ENCODE measurements around the gene TBC1D4. TPM values are rescaled to one million over a fixed set of nuclear protein-coding genes. Genes with fewer than 3 reads are reported as not detected.

TBC1D4 gene
- total and polyA plus RNA-seq, 9 of the 15 experiments (the other 6 are each of a cell fraction or from before 2014, with no cell fraction given), result 2.8 to 12.3 (median 7.0) TPM

GRCh38 chr13:75390229-75390628 lies 91.7 kb downstream of the TBC1D4 start:
- Histone ChIP-seq H3K27ac (ENCODE audit: extremely low read depth, low read depth, low read length) (no peak overlapping the region), H3K79me2 (ENCODE audit: control insufficient read depth, insufficient read depth, low read length) (no peaks in the 10 kb centered on the region), H3K4me2 (ENCODE audit: insufficient read depth, low read length) (no peak overlapping the region), H4K20me1 (replicated peaks; ENCODE audit: control insufficient read depth, insufficient read depth, low read length) (no peaks in the 10 kb centered on the region), H2AFZ (ENCODE audit: low read depth, low read length) (no peak overlapping the region), H3K4me3 (no peak overlapping the region), H3K27me3 (ENCODE audit: control insufficient read depth in 2 of 2, insufficient read depth in 2 of 2, low read length in 2 of 2) (no peaks in the 10 kb centered on the region), H3K9ac (ENCODE audit: insufficient read depth in 1 of 2, low read depth in 2 of 2, low read length in 2 of 2) (no peak overlapping the region), H3K9me1 (ENCODE audit: control insufficient read depth, insufficient read depth, low read length) (no peaks in the 10 kb centered on the region), H3K9me3 (replicated peaks; ENCODE audit: control insufficient read depth, insufficient read depth, low read depth, low read length) (no peaks in the 10 kb centered on the region), H3K4me1 (replicated peaks in 1 of 2; ENCODE audit: control insufficient read depth in 2 of 2, insufficient read depth in 2 of 2, low read length in 2 of 2) (peaks cover 0 to 3% of the 10 kb centered on the region in 2 experiments; a peak in 2 of 5 replicates), H3K36me3 (ENCODE audit: control insufficient read depth, insufficient read depth, low read length) (no peaks in the 10 kb centered on the region)
- ATAC-seq (no peak), FAIRE-seq (no peak), DNase-seq (ENCODE audit: extremely low read depth in 1 of 4, low spot score in 3 of 4) (no peak)
- POLR2A ChIA-PET, result interaction anchor here (0.6 kb wide), 1 partner anchor 39 kb away, joined by 3 read pairs; no protein-coding TSS in a partner anchor
- intact Hi-C loops (cut with micrococcal nuclease) (no loop called here), in situ Hi-C loops (cut with MboI) (no loop called here)
- no TSS peak for BruUV-seq (replicated peaks)
- CTCF ChIA-PET (ENCODE audit: low intra/inter-chr PET ratio), result no interaction called here
- WGBS (ENCODE audit: insufficient coverage, low coverage, missing lambda C conversion rate), result 17% methylated on average over 1 of the region's 5 CpGs
- TF ChIP-seq TEAD2 (tag; IDR thresholded peaks at IDR 0.05) (no peak), ATF4 (CRISPR knock-in tag; IDR thresholded peaks at IDR 0.05) (no peak), SRSF1 (IDR thresholded peaks at IDR 0.05; ENCODE audit: low read depth, low read length) (no peak), ZMIZ1 (IDR thresholded peaks at IDR 0.05; ENCODE audit: low read depth in 2 of 2, low read length in 2 of 2) (no peak), CREM (IDR thresholded peaks at IDR 0.05; ENCODE audit: low read depth) (no peak), PTBP1 (IDR thresholded peaks at IDR 0.05; ENCODE audit: low read depth, low read length) (no peak), TCF15 (CRISPR knock-in tag; IDR thresholded peaks at IDR 0.05) (no peak), ETS2 (tag; IDR thresholded peaks at IDR 0.05; ENCODE audit: borderline replicate concordance, poor library complexity, severe bottlenecking) (no peak), ZBTB49 (CRISPR knock-in tag; IDR thresholded peaks at IDR 0.05; ENCODE audit: borderline replicate concordance) (no peak), GMEB1 (CRISPR knock-in tag; IDR thresholded peaks at IDR 0.05) (no peak), CBX1 (IDR thresholded peaks at IDR 0.05; ENCODE audit: low read depth) (no peak), ESRRA (IDR thresholded peaks at IDR 0.05; ENCODE audit: borderline replicate concordance, low read depth) (no peak), SUPT5H (IDR thresholded peaks at IDR 0.05) (no peak), WHSC1 (IDR thresholded peaks at IDR 0.05; ENCODE audit: low read length) (no peak)

Data from K562 (cell line).